Inflammatory macrophage treated with lipopolysaccharide for 1 hour (primary cell): ENCODE measurements around the gene TGFBR3.
A peak's percentile ranks its signal among the peaks of the same experiment; 100 is the strongest.

ENCODE experiments used
- DNase-seq, 2 donors: peaks; one replicate each; pipeline ENCODE4 v3.0.0-alpha.2; 2020 to 2022

TGFBR3 gene

GRCh38 chr1:91821126-91821868, 64.7 kb downstream of the TGFBR3 start:
- DNase-seq: no peak

GRCh38 chr1:91819038-91819788, 66.7 kb downstream of the TGFBR3 start:
- DNase-seq: no peak

GRCh38 chr1:91818713-91818975, 67.3 kb downstream of the TGFBR3 start:
- no peak for DNase-seq

- DNase-seq: no peak
These were observed 68.6 kb downstream of the TGFBR3 start for GRCh38 chr1:91817211-91817905.

DNA sequence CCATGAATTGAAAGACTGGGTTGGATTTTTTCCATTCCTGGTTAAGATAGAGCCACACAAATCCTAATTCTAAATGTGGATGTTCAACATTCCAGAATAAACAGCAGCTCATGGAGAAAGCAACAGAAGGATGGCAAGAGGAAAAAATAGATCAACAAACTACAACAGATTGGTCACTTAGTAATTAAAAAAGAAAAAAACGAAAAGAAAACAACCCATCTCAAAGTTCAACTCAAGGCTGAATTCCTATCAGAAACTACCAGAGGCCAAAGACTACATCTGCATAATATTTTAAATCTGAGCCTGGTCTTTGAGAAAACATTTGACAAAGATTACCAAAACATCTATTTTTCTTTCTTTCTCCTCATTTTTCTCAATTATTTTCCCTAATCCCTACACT, 69.9 kb downstream of the TGFBR3 start:
- no peak for DNase-seq

GRCh38 chr1:91814448-91814847, 71.5 kb downstream of the TGFBR3 start:
- no peak for DNase-seq

- DNase-seq: no peak
These were observed 72.1 kb downstream of the TGFBR3 start for GRCh38 chr1:91813813-91814212.

- DNase-seq: no peak
These were observed 74.5 kb downstream of the TGFBR3 start for GRCh38 chr1:91811363-91812025.

- no peak for DNase-seq
These were observed 76.6 kb downstream of the TGFBR3 start for GRCh38 chr1:91809317-91809716.

GRCh38 chr1:91807921-91808620, 77.9 kb downstream of the TGFBR3 start:
- no peak for DNase-seq

- no peak for DNase-seq
These were observed 78.9 kb downstream of the TGFBR3 start for GRCh38 chr1:91806769-91807700.

GRCh38 chr1:91806181-91806768, 79.7 kb downstream of the TGFBR3 start:
- DNase-seq: no peak

DNA sequence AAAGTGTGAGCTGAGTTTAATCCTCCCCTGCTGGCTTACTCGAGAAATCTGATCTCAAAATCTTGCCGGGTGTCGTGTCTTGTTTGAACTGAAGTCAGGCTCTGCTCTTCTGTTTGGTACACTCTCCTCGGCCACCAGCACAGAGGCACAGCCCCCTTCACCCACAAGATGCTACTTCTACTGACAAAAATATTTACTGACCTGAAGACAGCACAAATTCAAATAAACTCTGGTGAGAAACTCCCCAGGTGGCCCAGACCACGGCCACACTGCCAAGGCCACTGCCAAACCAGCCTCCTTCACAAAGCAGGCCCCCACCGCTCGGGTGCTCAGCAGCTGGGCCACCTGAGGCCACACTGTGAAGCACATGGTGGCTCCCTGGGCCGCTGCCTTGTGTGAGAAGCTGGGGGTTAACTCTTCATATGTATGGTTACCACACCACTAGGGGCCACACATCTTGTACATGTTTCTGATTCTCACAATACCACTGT, 80.6 kb downstream of the TGFBR3 start:
- no peak for DNase-seq

DNA sequence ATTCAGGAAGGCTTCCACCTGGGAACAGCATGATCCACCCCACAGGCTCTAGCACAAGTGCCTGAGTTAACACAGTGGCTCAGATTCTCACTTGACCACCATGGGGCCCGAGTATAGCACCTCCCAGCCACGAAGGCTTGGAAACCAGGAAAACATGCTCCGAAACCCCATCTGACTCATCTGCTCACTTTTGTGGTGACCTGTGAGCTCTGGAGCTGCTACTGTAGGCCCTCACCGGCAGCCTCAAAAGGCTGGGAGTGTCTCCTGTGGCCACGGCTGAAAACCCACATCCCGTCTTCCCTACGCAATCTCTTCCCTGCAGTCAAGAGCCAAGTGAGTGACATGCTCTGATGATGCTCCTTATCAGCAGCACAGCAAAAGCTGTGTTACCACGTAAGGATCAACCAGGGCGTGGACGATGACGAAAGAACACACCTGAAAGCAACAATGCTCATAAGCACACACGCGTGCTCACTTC, 81.4 kb downstream of the TGFBR3 start:
- DNase-seq: no peak

DNA sequence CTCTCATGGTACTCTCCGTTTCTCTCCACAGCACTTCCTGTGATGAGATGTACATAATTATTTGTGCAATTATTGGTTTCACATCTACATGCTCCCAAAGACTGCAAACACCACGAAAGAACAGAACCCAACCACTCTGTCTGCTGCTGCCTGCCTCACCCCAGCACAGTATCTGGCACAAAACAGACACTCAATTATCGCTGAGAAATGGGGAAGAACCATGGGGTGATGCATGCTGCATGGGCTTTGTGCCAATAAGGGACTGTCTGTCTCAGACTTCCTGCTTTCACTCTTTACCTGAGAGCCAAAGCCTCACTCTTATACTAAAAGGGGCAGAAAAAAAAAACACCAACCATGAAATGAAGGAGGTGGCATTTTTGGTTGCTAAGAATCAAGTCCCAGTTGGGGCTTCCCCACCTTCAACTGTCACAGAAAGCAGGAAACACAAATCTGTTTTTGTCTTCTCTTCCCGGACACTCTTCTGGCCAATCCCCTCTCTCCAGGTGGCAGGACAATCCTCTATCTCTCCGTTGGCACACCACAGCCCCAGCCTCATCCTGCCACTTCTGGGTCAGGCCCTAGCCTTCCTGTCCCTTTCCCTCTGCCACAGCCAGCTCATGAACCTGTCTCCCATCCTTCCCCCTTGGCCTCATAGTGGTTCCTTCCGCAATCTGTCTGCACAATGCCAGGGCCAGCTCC, 82.0 kb downstream of the TGFBR3 start:
- DNase-seq: peak; percentile 11 to 23

GRCh38 chr1:91803123-91803522, 82.8 kb downstream of the TGFBR3 start:
- no peak for DNase-seq

DNA sequence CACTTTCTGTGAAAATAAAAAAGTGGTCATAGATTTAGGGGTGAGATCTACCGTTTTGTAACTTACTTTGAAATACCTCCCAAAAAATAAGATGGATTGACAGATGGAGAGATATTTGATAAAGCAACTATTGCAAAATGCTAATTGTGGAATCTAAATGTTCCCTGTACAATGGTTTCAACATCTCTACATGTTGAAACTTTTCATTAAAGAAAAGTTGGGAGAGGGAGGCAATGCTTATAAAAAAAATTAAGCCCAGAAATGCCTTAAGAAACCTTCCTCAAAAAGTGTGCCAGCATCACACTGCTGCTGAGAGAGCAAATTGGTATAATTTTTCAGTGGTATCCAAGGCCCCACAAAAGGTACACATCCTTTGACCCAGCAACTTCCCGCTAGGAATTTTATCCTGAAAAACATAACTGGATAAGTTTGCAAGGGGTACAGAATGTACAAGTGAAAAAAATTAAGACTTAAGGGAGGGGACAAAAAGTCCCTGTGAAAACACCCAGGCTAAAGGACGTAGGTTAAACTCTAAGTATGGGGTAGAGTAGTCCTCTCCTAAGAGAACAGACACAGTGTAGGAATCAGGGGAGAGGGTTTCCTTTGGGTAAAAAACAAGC, 84.3 kb downstream of the TGFBR3 start:
- DNase-seq: no peak

- DNase-seq: no peak
These were observed 86.1 kb downstream of the TGFBR3 start for GRCh38 chr1:91799863-91800262.

- DNase-seq: no peak
These were observed 86.8 kb downstream of the TGFBR3 start for GRCh38 chr1:91799159-91799558.

- DNase-seq: no peak
These were observed 87.2 kb downstream of the TGFBR3 start for GRCh38 chr1:91798740-91799139.
